T-helper 2 cell treated with Interferon-gamma antibody and Interleukin-4, amounts not matched to agents 100 ng/mL and 5 ng/mL, for 36 hours (primary cell): ENCODE results near the gene SDK1. TPM values are rescaled to one million over a fixed set of nuclear protein-coding genes. Genes with fewer than 3 reads are reported as not detected.

Experiments used
- intact Hi-C: fragments of 100-400 bp; cut with micrococcal nuclease; formaldehyde crosslinking; loops from one replicate; pipeline ENCODE4 v1.15.1; 2023
- total RNA-seq: library from RNA; stranded (reverse); gene quantifications from 2 replicates; pipeline ENCODE4 v1.2.3, GENCODE V29; 2022

The SDK1 gene
- total RNA-seq, 1 donor from 2014 or later = 0.09 TPM

DNA sequence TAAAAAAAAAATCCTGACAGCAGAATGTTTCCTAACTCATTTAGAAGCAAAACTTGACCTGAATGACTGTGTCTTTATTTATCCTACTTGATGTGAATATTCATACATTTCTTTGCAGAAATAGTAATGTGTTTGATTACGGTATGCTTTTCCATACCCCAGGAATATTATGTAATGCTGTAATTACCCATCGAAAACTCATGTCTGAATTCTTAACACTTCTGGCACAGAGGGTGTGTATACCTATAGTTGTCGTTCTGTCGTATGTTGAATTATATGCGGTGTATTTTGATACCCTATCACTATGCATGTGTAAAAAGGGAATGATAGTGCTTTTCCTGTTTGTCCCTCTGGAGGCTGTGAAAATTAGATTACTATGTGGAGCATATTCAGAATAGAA is 26.6 kb downstream of the SDK1 start:
- intact Hi-C loops = no loop called here

DNA sequence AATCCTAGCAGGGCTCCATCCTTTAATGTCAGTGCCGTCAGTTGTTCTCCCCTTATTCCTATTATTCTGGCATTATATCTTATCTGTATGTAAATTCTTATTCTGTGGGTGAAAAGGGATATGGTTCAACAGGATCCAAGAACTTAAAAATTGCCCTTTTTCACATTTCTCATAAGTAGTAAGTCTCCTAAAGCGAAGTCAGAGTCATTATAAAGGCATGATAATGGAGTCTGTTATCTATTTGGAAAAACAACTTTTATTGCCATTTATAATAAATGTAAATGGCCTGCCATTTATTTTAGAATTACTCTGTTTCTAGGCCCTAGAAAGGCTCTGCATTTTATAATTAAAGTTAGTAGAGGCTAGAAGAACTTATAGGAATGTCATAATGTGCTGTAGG is 31.3 kb downstream of the SDK1 start:
- intact Hi-C loops = no loop called here

GRCh38 chr7:3333861-3334260 is 32.8 kb downstream of the SDK1 start:
- intact Hi-C loops = no loop called here

- intact Hi-C loops = no loop called here
Observed at GRCh38 chr7:3336042-3336665, 35.1 kb downstream of the SDK1 start.

DNA sequence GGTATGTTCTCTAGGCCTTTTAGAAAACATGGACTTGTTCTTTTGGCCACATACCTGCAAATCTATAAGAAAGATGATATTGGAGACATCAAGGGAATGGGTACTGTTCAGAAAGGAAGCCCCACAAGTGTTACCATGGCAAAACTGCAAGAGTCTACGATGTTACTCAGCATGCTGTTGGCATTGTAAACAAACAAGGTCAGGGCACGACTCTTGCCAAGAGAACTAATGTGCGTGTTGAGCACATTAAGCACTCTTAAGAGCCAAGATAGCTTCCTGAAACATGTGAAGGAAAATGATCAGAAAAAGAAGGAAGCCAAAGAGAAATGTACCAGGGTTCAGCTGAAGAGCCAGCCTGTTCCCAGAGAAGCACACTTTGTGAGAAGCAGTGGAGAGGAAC is 37.1 kb downstream of the SDK1 start:
- intact Hi-C loops = no loop called here

DNA sequence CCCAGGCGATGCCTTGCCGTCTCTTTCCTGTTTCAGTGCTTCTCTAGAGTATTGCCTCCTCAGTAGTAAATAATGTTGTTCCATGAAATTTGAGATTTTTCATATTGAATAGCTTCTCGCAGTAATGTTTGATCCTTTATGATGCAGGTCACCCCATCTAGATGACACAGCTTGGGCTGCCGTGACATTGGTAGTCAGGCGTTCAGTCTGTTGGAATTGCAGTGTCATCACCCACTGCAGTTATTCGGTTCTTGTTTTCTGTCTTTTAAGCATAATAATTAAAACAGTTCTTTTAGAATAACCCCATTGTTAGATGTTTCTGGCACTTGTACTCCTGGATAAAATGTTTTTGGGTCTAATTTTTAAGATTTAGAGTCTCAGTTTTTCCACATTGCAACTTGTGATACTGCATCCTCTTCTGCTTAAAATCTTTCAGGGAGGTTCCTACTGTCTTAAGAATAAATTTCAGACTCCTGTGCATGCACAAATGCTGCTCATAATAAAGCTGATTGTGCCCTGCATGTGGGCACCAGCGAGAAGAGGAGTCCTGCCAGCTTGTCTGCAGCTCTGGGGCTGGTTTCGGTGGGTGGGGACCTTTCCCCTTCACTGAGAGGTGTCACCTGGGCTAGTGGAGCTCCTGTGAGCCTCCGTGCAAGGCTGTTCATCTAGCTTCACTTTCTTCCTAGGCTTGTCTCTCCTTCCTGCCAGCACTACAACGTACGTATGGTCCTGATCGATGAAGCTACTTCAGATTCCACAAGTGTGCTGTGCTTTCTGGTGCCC is 44.8 kb downstream of the SDK1 start:
- intact Hi-C loops = no loop called here

GRCh38 chr7:3349126-3349525 is 48.1 kb downstream of the SDK1 start:
- intact Hi-C loops = no loop called here

DNA sequence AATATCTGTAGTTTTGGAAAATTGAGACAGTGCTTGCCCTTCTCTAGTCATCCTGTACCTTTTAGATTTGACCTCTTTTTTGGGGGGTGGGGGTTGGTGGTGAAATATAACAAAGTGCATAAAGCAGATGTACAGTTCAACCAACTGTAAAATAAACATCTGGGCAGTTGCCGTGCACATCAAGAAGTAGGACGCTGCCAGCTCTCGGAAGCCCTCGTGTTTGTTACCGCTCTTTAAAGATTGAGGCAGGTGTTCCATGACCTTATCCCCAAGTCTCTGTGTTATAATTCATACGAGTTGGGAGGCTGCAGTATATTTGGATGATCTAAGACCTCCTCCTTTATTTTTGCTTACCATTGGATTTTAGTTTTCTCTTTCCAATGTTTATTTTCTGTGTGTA is 55.1 kb downstream of the SDK1 start:
- intact Hi-C loops = no loop called here

- intact Hi-C loops = no loop called here
Observed at GRCh38 chr7:3358991-3359390, 57.9 kb downstream of the SDK1 start.

DNA sequence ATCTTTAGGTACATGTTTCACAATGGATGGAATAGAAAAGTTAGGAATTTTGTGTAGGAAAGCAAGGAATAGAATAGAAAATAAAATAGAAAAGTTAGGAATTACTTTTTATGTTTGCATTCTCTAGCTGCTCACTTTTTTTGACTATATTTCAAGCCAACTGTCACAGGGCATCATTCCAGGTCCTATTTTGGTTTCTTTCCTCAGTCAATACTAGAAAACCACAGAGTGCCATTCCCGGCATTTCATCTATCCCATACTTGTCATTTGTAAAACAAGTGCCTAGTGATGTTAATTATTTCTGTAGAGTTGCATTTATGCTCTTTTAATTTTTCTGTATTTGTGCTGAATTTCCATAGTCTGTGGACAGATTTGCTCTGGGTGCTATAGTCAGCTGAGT is 66.2 kb downstream of the SDK1 start:
- intact Hi-C loops = no loop called here

- intact Hi-C loops = no loop called here
Observed at GRCh38 chr7:3370068-3370830, 69.2 kb downstream of the SDK1 start.

GRCh38 chr7:3370921-3371320 is 69.9 kb downstream of the SDK1 start:
- intact Hi-C loops = no loop called here

DNA sequence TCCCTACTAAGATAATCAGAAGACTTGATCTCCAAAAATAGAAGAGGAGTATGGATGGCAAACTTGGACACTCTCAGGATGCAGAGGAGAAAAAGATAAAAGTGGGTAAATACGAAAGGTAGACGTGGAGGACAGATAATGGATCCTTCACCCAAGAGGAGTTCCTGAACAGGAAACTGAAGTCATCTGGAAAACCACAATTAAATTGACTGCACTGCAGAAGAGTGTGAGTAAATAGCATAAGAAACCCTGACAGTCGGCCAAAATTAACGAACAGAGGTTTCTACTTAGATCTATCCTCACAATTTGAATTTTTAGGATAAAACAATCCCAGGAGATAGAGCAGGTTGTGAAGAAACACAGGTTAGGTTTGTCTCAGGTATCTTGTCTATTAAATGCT is 70.5 kb downstream of the SDK1 start:
- intact Hi-C loops = no loop called here

GRCh38 chr7:3374239-3374638 is 73.2 kb downstream of the SDK1 start:
- intact Hi-C loops = no loop called here

- intact Hi-C loops = no loop called here
Observed at GRCh38 chr7:3378390-3379150, 77.5 kb downstream of the SDK1 start.

DNA sequence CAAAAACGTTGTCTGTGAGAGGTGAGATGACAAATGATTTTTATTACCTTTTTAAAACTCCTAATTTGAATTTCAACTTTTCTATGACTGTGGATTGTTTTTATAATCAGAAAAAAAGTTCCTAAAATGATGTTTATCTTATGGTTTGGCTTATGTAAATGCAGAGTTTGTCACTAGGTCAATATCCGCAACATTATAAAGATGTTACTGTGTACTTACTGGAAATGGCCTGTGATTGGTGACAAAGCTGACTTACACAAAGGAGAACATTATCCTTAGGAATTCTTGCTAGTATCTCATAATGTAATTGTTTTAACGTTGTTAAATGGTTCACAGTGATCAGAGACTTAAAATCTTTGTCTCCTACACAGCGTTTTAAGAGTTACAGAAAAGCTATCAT is 79.0 kb downstream of the SDK1 start:
- intact Hi-C loops = no loop called here

- intact Hi-C loops = no loop called here
Observed at GRCh38 chr7:3380886-3381685, 80.0 kb downstream of the SDK1 start.

- intact Hi-C loops = no loop called here
Observed at GRCh38 chr7:3386423-3387190, 85.6 kb downstream of the SDK1 start.

DNA sequence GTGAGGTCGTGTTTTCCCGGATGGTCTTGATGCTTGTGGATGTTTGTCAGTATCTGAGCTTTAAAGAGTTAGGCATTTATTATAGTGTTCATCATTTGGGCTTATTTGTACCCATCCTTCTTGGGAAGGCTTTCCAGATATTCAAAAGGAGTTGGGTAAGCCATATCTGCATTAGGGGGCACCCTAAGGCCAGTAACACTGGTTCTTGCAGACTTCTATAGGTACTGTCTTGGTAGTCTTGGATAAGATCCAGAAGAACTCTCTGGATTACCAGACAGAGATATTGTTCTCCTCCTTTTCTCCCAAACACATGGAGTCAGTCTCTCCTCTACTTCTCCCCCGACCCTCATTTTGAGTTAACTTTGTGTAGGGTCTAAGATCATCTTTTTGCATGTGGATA is 92.8 kb downstream of the SDK1 start:
- intact Hi-C loops = no loop called here

- intact Hi-C loops = no loop called here
Observed at GRCh38 chr7:3397324-3397723, 96.3 kb downstream of the SDK1 start.
